SW480 (cell line): ENCODE data around the gene SPAG4.

Experiments used
- DNase-seq: peaks from one replicate; pipeline ENCODE4 v3.0.0-alpha.2; 2016; ENCODE audit warnings: low spot score

The SPAG4 gene, protein sequence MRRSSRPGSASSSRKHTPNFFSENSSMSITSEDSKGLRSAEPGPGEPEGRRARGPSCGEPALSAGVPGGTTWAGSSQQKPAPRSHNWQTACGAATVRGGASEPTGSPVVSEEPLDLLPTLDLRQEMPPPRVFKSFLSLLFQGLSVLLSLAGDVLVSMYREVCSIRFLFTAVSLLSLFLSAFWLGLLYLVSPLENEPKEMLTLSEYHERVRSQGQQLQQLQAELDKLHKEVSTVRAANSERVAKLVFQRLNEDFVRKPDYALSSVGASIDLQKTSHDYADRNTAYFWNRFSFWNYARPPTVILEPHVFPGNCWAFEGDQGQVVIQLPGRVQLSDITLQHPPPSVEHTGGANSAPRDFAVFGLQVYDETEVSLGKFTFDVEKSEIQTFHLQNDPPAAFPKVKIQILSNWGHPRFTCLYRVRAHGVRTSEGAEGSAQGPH

DNA sequence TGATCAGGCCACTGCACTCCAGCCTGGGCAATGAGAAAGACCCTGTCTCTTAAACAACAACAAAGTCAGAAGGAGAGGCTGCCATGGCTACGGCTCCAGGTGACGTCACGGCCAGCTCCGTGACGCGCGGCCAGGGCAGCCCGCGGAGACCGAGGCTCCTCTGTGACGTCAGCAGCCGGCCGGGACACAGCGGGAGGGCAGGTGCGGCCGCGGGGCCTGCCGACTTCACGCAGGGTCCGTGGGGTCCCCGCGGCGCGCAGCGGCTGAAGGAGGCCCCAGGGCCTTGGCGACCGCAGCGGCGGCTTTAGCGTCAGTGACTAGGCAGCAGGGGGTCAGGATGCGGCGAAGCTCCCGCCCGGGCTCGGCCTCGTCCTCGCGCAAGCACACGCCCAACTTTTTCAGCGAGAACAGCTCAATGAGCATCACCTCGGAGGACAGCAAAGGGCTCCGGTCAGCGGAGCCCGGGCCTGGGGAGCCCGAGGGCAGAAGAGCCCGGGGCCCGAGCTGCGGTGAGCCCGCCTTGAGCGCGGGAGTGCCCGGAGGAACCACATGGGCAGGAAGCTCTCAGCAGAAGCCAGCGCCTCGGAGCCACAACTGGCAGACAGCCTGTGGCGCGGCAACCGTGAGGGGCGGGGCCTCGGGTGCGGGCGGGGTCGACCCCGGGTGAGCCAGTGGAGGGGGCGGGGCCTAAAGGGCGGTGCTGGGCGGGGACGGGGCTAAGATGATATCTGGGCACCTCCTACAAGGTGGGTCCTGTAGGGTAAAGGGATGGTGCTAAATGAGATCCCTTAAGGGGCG lies at the start of gene SPAG4:
TSS of gene SPAG4 (plus strand) at position 163 of the 798 bp plus-strand sequence. CDS start at position 338, 175 bp downstream.
- no peak for DNase-seq

DNA sequence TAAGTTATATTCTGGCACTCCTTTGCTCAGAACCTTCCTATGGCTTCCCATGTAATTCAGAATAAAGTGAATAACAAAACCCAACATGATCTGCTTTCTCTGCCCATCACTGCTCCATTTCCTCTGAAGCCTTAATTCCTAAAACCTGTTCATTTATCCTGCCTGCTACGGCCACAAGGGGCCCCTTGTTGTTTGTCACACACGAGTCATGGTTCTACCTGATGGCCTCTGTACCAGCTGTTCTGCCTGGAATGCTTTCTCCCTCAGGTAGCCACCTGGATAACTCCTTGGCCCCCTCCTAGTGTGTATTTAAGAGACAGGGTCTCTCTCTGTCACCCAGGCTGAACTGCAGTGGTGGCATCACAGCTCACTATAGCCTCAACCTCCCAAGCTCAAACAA lies 47.0 kb upstream of the SPAG4 start:
- peak; percentile 73 for DNase-seq

DNA sequence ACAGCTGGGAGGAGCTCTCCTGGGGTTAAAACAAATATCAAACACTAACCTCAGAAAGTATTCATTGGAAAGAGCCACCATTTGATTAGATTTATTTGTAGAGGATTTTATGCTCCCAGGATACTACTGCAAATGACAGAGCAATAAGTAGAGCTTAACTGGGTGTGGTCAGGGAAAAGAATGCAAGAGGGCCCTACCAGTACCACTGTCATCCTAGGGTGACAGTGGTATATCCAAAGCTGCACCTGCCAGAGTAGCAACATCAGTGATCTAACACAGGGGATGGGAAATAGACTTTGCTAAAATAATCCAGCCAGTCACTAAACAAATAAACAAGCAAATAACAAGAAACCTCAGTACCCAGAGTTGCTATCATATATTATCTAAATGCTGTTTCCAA lies 44.1 kb upstream of the SPAG4 start:
- DNase-seq: peak; percentile 73

DNA sequence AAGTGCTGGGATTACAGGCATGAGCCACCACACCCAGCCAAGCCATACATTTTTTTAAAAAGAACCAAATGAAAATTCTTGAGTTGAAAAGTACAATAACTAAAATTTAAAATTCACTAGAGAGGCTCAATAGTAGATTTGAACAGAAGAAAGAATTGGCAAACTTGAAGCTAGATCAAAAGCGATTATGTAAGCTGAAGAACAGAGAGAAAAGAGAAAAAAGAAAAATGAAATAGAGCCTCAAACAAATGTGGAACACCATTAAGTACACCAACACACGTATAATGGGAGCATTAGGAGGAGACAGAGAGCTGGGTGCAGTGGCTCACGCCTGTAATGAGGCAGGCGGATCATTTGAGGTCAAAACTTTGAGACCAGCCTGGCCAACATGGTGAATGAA lies 42.8 kb upstream of the SPAG4 start:
- DNase-seq: no peak

DNA sequence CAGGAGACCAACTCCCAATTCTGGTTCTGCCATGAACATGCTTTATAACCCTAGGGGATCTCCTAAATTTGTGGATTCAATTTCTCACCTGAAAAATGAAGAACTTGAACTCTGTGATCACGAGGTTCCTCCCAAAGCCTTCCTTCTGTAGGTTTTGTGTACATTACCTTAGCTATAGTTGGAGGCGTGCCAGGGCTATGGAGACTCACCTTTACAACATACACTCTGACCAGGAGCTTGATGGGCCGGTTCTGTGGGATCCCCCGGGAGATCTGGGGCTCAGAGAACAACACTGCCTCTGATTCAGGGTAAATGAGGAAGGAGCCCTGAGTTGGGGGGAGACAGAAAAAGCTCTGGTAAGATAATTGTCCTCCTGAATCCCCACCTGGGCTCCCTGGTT lies 39.7 kb upstream of the SPAG4 start:
- DNase-seq: no peak

DNA sequence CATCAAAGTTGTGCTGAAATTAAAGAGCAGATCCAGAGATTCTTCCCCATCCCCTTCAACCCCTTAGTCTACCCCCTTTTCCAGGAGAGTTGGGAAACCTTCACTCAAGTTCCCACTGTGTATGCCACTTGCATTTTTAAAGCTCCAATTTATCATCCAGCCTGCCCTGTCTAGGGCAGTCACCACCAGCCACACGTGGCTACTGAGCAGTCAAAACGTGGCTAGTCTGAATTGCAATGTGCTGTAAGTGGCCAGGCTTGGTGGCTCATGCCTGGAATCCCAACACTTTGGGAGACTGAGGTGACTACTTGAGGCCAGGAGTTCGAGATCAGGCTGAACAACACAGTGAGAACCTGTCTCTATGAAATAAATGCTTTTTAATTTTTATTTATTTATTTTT lies 38.8 kb upstream of the SPAG4 start:
- no peak for DNase-seq

DNA sequence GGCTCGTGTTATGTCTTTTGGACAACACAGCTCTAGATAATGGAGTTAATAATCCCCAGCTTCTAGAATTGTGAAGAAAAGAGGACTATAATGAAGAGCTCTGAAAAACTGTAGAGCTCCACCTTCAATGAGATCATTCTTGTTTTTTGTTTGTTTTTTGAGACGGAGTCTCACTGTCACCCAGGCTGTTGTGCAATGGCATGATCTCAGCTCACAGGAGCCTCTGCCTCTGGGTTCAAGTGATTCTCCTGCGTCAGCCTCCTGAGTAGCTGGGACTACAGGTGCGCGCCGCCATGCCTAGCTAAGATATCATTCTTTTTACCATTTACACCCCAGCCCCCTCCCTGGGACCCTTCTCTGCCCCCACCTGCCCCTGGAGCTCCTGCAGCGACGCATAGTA lies 37.2 kb upstream of the SPAG4 start:
- no peak for DNase-seq

DNA sequence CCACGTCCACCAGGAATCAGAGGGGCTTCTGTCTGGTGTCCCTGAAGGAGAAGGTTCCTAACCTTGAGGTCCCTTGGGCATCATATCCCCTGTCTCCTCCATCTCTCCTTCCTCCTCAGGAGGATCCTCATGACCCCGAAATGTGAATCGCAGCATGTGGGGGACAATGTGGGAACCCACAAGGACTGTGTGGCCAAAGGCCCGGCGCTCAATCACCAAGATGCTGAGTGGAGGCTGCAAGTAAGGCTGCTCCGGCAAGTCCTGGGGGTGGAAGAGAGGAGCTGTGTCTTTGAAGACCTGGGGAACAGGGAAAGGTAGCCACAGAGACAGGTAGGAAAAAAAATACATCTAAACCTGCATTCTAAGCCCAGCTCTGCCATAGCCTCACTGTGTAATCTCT lies 36.4 kb upstream of the SPAG4 start:
- DNase-seq: no peak

DNA sequence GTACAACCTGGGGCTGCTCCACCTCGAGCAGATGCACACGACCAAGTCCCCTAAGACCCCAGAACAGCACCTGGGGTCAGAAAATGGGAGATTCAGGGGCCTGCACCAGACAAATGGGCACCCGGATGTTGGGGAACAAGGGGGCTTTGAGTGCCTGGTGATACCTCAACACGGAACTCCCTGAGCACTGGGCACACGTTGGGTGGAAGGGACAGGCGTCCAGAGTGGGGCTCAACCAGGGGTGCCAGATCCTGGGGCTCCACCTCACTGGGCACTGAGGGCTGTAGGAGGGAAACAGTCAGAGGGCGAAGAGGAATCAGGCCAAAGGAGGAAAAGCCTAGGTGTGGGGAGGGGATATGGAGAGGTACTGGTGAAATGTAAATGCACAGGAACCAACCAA lies 33.5 kb upstream of the SPAG4 start:
- DNase-seq: no peak

DNA sequence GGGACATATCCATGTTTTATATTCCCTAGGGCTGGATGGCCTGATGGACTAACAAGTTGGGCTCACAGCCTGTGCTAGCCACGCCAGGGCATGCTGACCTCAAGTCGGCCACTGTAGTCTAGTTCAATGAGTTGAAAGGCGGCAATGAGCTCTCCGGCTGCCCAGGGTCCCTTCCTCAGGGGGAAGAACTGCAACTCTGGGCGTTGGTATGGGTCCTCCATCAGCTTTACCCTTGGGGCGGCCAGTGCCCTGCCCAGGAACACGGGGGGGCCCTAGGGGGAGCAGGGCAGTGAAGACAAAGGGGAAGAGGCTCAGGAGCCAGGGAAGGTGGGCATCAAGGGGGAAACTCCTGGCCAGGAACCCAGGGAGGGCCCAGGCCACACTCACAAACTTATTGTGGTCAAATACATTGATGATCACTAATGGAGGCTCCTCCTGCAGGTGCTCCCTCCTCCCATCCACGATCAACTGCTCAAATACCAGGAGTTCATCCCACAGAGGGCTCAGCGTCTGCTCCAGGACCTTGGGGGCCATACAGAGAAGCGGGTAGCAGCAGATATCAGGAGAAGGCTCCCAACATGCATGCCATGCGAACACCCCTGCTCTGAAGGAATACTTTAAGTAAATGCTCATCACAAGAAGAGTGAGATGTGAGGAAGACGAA lies 32.8 kb upstream of the SPAG4 start:
- DNase-seq: no peak

DNA sequence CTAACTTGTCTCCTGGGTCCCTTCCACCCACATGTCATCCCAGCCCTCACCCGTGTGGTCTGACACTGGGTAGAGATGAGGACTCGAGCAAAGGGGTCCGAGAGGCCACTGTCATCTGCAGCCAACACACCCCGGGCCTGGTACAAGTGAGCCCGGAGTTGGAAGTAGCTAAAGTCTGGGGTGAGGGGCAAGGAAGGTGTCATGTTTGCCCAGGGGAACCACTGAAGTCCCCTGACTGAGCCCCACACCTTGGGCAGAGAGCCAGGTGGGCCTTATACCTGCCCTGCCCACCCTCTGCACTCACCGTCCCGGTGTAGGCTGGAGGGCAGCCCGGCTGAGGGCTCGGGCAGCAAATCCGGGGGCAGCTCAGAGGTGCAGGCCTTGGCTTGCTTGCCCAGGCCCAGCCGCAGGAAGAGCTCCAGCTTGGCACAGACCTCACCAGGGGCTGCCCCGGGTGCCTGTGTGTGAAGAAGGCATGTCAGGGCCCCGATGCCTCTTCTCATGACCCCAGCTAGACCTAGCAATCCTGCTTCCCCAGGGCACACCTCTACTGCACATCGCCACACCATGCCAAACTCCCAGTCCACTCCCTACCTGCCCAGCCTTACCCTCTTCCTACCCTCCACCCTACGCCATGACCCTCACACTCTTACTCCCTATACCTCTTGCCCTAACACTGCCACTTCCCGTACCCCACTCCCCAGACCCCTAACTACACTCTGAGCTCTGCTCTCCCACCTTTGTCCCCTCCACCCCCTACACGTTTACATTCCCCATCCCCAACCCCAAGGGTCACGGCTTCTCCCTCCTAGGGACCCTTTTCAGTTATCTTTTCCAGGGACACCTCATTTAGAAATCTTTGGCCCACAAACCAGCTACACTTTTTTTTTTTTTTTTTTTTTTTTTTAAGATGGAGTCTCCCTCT lies 31.7 kb upstream of the SPAG4 start:
- no peak for DNase-seq

DNA sequence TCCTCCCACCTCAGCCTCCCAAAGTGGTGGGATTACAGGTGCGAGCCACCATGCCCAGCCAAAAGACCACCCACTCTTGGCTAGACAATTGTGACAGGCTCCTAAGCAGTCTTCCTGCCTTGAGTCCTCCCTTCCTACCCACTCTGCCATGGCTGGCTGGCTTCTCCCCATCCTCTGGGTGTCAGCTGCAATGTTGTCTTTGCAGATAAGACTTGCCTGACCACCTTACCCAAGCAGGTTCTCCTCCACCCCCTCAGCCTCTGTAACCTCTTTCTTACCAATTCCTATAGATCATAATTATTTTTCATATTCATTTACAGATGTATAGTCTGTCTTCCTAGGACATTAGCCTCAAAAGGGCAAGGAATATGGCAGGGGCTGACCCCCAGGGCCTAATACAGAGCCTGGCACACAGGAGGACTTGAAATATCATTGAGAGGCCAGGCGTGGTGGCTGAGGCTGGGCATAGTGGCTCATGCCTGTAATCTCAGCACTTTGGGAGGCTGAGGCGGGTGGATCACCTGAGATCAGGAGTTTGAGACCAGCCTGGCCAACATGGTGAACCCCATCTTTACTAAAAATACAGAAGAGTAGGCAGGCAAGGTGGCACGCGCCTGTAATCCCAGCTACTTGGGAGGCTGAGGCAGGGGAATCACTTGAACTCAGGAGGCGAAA lies 28.7 kb upstream of the SPAG4 start:
- no peak for DNase-seq

DNA sequence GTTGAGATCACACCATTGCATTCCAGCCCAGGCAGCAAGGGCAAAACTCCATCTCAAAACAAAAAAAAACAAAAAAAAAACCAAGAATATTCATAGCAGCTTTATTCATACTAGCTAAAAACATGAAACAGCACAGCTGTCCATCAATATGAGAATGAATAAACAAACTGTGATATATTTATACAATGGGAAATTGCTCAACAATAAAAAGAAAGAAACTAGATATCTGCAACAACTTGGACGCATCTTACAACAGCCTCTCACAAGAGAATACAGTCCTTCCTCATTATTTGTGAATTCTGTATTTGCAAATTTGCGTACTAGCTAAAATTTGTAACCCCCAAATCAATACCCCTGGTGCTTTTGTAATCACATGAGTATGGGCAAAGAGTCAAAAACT lies 28.2 kb upstream of the SPAG4 start:
- no peak for DNase-seq

DNA sequence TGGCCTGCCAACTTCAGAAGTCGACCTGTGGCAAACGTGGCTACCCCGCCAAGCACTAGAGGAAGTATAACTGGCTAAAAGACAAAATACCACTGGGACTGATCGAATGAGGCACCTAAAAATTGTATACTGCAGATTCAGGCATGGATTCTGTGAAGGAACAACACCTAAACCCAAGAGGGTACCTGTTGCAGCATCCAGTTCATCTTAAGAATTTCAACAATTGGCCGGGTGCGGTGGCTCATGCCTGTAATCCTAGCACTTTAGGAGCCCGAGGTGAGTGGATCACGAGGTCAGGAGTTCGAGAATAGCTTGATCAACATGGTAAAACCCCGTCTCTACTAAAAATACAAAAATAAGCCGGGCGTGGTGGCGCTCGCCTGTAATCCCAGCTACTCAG lies 27.2 kb upstream of the SPAG4 start:
- no peak for DNase-seq

DNA sequence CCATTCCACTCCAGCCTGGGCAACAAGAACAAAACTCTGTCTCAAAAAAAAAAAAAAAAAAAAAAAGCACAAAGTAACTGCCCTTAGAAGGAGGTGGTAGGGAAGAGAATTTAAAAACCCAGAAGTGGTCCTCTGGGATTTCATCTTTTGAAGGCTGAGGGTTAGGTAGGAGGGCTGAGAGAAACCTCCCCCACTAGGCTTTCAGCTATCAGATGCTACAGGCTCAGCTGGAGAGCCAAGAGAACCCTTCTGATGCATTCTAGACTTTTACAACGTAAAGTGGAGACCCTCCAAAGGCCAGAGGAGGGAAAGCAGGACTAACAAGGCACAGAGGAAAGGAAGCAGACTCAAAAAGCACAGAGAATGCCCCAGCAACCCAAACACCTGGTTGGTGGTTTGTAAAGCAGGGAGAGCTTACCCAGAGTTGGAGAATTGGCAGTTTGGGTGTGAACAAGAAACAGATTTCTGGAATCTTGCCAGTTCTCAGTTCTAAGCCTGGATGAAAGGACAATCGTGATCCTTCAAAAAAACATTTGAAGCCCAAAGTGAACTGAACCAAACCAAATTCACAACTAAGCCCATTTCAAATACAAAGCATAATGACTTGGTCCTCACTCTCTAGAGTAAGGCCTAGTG lies 23.2 kb upstream of the SPAG4 start:
- no peak for DNase-seq

DNA sequence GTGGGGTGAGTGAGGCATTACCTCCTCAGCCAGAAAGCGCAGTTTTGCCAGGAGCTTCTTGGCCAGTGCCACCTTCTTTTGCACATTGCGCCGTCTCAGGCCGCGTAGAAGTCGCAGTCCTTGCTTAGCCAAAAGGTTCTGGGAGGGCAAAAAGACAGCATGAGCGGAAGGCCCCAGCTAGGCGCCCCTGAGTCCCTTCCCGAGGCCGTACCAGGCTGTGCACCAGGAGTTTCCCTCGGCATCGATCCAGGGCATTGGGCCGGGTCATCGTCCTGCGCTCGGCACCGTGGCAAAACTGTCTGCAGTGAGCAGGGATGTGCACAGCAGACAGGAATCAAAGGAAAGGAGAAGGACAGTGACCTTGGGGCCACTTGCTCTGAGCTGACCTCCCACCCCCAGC lies 20.2 kb upstream of the SPAG4 start:
- DNase-seq: no peak

DNA sequence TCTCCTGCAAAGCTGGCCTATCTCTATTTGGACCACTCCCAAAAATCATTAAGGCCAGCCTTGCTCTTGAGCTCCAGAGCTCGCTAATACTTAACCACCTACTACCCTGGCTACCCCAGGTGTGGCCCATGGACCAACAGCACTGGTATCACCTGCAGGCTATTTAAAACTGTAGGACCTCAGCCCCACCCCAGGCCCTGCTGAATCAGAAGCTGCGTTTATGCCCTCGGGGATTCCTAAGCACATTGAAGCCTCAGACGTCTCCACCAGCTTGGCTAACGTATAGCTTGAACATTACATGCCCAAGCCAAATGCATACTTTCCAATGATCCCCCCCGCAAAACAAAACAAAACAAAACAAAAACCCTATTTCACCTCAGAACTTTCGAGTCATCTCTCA lies 19.7 kb upstream of the SPAG4 start:
- no peak for DNase-seq

DNA sequence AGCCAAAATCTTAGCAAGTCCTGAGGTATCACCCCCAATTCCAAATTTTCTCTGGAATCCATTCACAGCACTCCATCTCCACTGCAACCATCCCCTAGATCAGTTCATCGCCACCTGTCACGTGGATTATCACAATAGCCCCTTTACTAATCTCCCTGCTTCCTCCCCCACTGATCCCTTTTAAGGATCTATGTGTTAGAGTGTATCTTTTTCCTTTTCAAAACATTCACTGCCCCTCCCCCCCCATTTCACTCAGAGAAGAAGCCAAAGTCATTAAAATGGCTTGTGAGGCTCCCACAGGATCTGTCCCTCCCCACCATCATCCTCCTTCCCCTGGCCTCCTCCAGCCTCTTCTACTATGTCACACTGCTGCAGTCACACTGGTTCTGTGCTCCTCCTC lies 18.4 kb upstream of the SPAG4 start:
- no peak for DNase-seq

DNA sequence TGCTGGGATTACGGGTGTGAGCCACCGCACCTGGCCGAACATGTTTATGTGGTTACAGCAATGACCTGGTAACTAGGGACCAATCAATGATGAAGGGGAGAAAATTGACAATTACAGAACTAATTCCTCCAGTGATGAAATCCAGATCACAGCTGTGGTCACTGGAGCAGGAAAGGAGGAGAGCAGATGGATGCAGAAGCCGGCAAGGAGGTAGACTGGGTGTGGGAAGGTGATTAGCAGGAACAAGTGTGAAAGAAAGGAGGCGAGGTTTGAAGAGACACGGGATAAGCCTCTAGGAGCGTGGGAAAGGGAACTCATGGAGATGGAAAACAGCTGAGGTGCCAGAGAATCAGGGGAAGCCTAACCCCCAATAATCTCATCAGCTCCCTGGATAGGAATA lies 17.2 kb upstream of the SPAG4 start:
- DNase-seq: no peak

DNA sequence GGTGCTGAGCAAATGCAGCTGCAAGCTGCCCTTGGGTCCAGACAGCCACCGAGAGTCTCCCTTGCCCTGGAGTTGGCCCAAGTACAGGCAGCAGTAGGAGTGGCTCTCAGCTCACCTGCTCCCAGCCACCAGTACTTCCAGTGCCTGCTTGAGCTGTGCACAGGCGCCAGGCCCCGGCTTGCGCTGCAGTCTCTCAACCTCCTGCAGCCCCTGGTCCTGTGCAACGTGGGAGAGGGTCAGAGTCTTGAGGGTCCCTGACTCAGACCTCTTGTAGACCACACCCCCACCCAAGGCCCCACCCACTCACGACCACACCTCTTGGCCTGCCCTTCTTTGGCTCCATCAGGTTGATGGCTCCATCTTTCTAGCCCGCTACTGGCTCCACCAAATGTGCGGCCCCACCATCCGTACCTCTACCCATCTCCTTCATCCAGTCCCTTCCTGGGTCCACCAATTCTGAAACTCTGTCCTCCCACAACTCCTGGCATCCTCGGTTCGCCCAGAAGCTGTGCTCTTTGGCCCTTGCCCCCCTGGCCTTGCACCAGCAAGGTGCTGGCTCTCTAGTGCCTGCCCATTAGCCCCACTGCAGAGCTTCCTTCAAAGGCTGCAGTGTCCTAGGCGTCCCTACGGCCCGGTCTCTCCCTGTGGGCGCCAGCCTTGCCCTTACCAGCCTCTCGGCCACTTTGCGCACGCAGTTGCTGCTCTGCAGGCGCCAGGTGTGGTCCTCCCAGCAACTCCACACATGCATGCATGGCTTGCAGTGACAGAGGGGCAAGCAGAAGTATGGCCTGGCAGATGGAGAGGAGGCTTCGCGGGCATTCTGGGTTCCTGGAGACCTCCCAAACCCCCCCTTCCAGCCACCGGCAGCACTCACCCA lies 16.5 kb upstream of the SPAG4 start:
- DNase-seq: peak; percentile 35
